Measurements from ENCODE around the gene PXN.
"Not testable (repeated sequence)": the region's sequence is repeated elsewhere in the genome, so short reads cannot be mapped to it uniquely, and the experiment has no call there.

PXN gene

GRCh38 chr12:120254809-120255208, 10.7 kb downstream of the PXN start:
- H3K4me3 ChIP-seq (ENCODE audit: low read depth, low read length): no peak overlapping the region
- no peak for TF ChIP-seq CTCF (IDR thresholded peaks at IDR 0.05; ENCODE audit: control insufficient read depth, extremely low read depth, insufficient read depth)
- DNase-seq (ENCODE audit: low read depth): no peak

DNA sequence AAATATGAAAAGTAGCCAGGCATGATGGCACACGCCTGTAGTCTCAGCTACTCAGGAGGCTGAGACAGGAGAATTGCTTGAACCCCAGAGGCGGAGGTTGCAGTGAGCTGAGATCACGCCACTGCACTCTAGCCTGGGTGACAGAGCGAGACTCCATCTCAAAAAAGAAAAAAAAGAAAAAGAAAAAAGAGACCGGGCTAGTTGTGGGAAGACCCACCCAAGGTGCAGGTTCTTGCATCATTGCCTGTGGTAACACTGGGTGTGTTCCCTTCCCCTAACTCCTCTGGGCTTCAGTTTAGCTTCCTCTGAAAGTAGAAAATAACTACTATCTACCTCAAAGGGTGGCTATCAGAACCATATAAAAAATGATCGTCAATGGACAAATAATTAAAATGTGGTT, 12.2 kb downstream of the PXN start:
- not testable (repeated sequence) for DNase-seq (ENCODE audit: low read depth); H3K4me3 ChIP-seq (ENCODE audit: low read depth, low read length)

GRCh38 chr12:120252071-120252906, 13.2 kb downstream of the PXN start:
- no peak overlapping the region for H3K4me3 ChIP-seq (ENCODE audit: low read depth, low read length)
- no peak for TF ChIP-seq CTCF (IDR thresholded peaks at IDR 0.05; ENCODE audit: control insufficient read depth, extremely low read depth, insufficient read depth)
- DNase-seq (ENCODE audit: low read depth): no peak

GRCh38 chr12:120251364-120252070, 14.0 kb downstream of the PXN start:
- H3K4me3 ChIP-seq (ENCODE audit: low read depth, low read length); DNase-seq (ENCODE audit: low read depth): not testable (repeated sequence)

- no peak for TF ChIP-seq CTCF (IDR thresholded peaks at IDR 0.05; ENCODE audit: control insufficient read depth, extremely low read depth, insufficient read depth)
- DNase-seq (ENCODE audit: low read depth): no peak
- no peak overlapping the region for H3K4me3 ChIP-seq (ENCODE audit: low read depth, low read length)
Measured at GRCh38 chr12:120249875-120250795, 15.4 kb downstream of the PXN start.

DNA sequence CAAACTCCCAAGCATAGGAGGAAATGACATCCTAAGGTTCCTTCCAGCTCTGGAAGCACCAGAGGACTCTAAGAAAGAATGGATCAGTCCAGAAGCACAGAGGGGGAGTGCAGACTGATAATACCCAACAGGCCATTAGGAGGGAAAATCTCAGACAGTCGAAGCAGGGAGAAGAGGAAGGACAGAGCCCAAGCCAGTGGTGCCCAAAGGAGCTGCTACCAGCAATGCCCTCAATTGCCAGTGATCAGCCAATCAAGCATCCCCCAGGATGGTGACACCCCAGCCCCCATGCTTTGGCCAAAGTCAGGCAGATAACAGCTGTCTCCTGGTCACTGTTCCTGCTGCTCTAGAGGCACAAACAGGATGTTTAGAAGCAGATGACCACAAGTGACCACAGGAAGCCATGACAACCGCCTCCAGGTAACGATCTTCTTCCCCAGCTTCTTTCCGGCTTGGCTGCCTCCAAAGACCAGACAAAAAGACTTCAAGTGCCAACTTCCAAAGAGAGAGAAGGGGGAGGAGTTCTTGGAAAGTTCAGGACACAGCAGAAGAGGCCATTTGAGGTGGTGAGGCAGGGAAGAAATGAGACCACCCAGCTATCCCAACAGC, 16.2 kb downstream of the PXN start:
- no peak for TF ChIP-seq CTCF (IDR thresholded peaks at IDR 0.05; ENCODE audit: control insufficient read depth, extremely low read depth, insufficient read depth)
- H3K4me3 ChIP-seq (ENCODE audit: low read depth, low read length): no peak overlapping the region
- no peak for DNase-seq (ENCODE audit: low read depth)

DNA sequence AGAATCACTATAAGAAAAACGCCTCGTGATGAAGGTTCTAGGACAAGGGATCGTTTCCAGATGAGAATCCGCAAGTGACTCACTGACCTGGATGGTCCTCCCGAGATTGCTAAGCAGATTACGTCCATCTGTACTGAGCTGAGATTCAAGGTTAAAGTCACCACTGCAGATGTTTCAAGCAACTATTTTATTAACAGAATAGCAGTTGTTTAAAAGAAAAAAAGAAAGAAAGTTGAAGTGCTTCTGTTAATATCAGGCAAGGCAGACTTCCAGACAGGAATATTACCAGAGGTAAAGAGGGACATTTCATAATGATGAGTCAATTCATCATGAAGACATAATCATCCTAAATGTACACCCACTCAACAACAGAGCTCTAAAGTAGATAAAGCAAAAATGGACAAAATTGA, 17.9 kb downstream of the PXN start:
- no peak for TF ChIP-seq CTCF (IDR thresholded peaks at IDR 0.05; ENCODE audit: control insufficient read depth, extremely low read depth, insufficient read depth)
- no peak overlapping the region for H3K4me3 ChIP-seq (ENCODE audit: low read depth, low read length)
- no peak for DNase-seq (ENCODE audit: low read depth)

All from LNCaP clone FGC (cell line).